Measurements from ENCODE around the gene PIP4K2C. TPM values are rescaled to one million over a fixed set of nuclear protein-coding genes. Genes with fewer than 3 reads are reported as not detected.

Gene PIP4K2C
- total and polyA plus RNA-seq, 2 of the 4 experiments (the other 2 are of a cell fraction): 12.5 to 23.1 TPM

- no peak overlapping the region for H3K14ac ChIP-seq (replicated peaks; ENCODE audit: low read depth, low read length)
- no peak overlapping the region for H2BK15ac ChIP-seq (ENCODE audit: low read depth, low read length)
- H3K9me3 ChIP-seq (ENCODE audit: control insufficient read depth, insufficient read depth, low read length): no peaks in the 10 kb centered on the region
- H3K4ac ChIP-seq (ENCODE audit: low read depth, low read length): no peak overlapping the region
- H3K4me1 ChIP-seq (ENCODE audit: control insufficient read depth, insufficient read depth, low read length): peaks cover 3% of the 10 kb centered on the region; the same call in 1 of the 2 replicates
- POLR2A ChIA-PET (ENCODE audit: unreplicated experiment): no interaction called here
- H2BK20ac ChIP-seq (ENCODE audit: low read depth, low read length): no peak overlapping the region
- in situ Hi-C loops (cut with MboI; ENCODE audit: low sequenced_read_pairs): loop anchor here (10.0 kb wide), 1 partner anchor 148 kb away; the partner anchor contains the start of gene AGAP2
- dilution Hi-C loops (cut with HindIII; ENCODE audit: low sequenced_read_pairs, unreplicated experiment): no loop called here
- no peak overlapping the region for H4K8ac ChIP-seq (ENCODE audit: low read depth in 2 of 2, low read length in 2 of 2)
- H2BK5ac ChIP-seq (ENCODE audit: low read depth, low read length, poor library complexity, severe bottlenecking): no peak overlapping the region
- DNase-seq (no peak), ATAC-seq (ENCODE audit: low read depth) (no peak)
- CTCF ChIA-PET: no interaction called here
- WGBS, 2 experiments (ENCODE audit: extremely low coverage in 2 of 2, insufficient read length in 1 of 2): 80% methylated on average over 1 of the region's 3 CpGs; no CpG with 5 or more reads in 1 of the 2 experiments
- TF ChIP-seq SMC3 (IDR thresholded peaks at IDR 0.05; ENCODE audit: low read depth, low read length): no peak
- TF ChIP-seq MAFK (IDR thresholded peaks at IDR 0.05; ENCODE audit: low read depth, low read length): no peak
- TF ChIP-seq BHLHE40 (IDR thresholded peaks at IDR 0.05; ENCODE audit: low read depth, low read length): no peak
- no peak for TF ChIP-seq MAZ (IDR thresholded peaks at IDR 0.05; ENCODE audit: borderline replicate concordance, low read depth, low read length)
- TF ChIP-seq CHD1 (IDR thresholded peaks at IDR 0.05; ENCODE audit: low read depth, low read length): no peak
- no peak for TF ChIP-seq NFE2L2 (IDR thresholded peaks at IDR 0.05; ENCODE audit: low read depth, low read length)
- TF ChIP-seq MXI1 (IDR thresholded peaks at IDR 0.05; ENCODE audit: borderline replicate concordance, low read depth, low read length): no peak
- TF ChIP-seq RCOR1 (IDR thresholded peaks at IDR 0.05; ENCODE audit: insufficient replicate concordance, low read length): no peak
- no peak for TF ChIP-seq CEBPB (IDR thresholded peaks at IDR 0.05; ENCODE audit: low read depth, low read length)
- peaks cover 29% of the 10 kb centered on the region for H3K27me3 ChIP-seq (ENCODE audit: control insufficient read depth, insufficient read depth, low read length)
- H4K20me1 ChIP-seq (ENCODE audit: insufficient read depth, low read length): no peaks in the 10 kb centered on the region
- H3K23ac ChIP-seq (ENCODE audit: low read depth, low read length): no peak overlapping the region
- BruUV-seq (replicated peaks): no TSS peak
- H3K79me1 ChIP-seq (ENCODE audit: low read depth in 1 of 2, low read length in 2 of 2): peaks cover 3 to 12% of the 10 kb centered on the region in 2 experiments; a peak in 3 of 4 replicates
- no peaks in the 10 kb centered on the region for H3K36me3 ChIP-seq (ENCODE audit: control insufficient read depth, insufficient read depth, low read length)
- H3K4me3 ChIP-seq (ENCODE audit: insufficient read depth, low read depth, low read length): no peak overlapping the region
- H3K4me2 ChIP-seq (ENCODE audit: low read depth, low read length): no peak overlapping the region
- H4K91ac ChIP-seq (ENCODE audit: insufficient read depth, low read depth, low read length): no peak overlapping the region
- H2AK9ac ChIP-seq (replicated peaks; ENCODE audit: low read depth, low read length, poor library complexity): no peak overlapping the region
- no peak overlapping the region for H3K27ac ChIP-seq (ENCODE audit: insufficient read depth, low read length)
- no peak overlapping the region for H3K18ac ChIP-seq (ENCODE audit: low read depth, low read length)
- no peak overlapping the region for H3K9ac ChIP-seq (ENCODE audit: low read depth, low read length)
- no peak overlapping the region for H2BK120ac ChIP-seq (ENCODE audit: low read depth, low read length)
- no peak overlapping the region for H3K56ac ChIP-seq (ENCODE audit: extremely low read depth, insufficient read depth, low read length)
- intact Hi-C loops (cut with micrococcal nuclease): no loop called here
- peaks cover 8% of the 10 kb centered on the region for H3K9me1 ChIP-seq (ENCODE audit: insufficient read depth, low read length)
- H2AK5ac ChIP-seq (ENCODE audit: low read depth, low read length): no peak overlapping the region
- H2AFZ ChIP-seq (replicated peaks; ENCODE audit: low read length, poor library complexity): no peak overlapping the region
- H4K5ac ChIP-seq (ENCODE audit: low read depth, low read length): no peak overlapping the region
Observed at GRCh38 chr12:57586832-57587429, 4.1 kb upstream of the PIP4K2C start.

Data from IMR-90 (cell line).